ENCODE results near the gene PLBD2. TPM values are rescaled to one million over a fixed set of nuclear protein-coding genes. Genes with fewer than 3 reads are reported as not detected.

Gene PLBD2
- total RNA-seq, 2 donors from 2014 or later, result 14.7 to 14.9 TPM

GRCh38 chr12:113436993-113437728, 78.8 kb downstream of the PLBD2 start:
- DNase-seq (ENCODE audit: low spot score in 2 of 2) (no peak), ATAC-seq (no peak)
- H3K27ac Mint-ChIP-seq, result no peak overlapping the region
- no peaks in the 10 kb centered on the region for H3K9me3 Mint-ChIP-seq
- H3K36me3 Mint-ChIP-seq, result no peaks in the 10 kb centered on the region

GRCh38 chr12:113437729-113438100, 79.3 kb downstream of the PLBD2 start:
- no peaks in the 10 kb centered on the region for H3K36me3 Mint-ChIP-seq
- DNase-seq (ENCODE audit: low spot score in 2 of 2) (no peak), ATAC-seq (no peak)
- H3K27ac Mint-ChIP-seq, result no peak overlapping the region
- H3K9me3 Mint-ChIP-seq, result no peaks in the 10 kb centered on the region

DNA sequence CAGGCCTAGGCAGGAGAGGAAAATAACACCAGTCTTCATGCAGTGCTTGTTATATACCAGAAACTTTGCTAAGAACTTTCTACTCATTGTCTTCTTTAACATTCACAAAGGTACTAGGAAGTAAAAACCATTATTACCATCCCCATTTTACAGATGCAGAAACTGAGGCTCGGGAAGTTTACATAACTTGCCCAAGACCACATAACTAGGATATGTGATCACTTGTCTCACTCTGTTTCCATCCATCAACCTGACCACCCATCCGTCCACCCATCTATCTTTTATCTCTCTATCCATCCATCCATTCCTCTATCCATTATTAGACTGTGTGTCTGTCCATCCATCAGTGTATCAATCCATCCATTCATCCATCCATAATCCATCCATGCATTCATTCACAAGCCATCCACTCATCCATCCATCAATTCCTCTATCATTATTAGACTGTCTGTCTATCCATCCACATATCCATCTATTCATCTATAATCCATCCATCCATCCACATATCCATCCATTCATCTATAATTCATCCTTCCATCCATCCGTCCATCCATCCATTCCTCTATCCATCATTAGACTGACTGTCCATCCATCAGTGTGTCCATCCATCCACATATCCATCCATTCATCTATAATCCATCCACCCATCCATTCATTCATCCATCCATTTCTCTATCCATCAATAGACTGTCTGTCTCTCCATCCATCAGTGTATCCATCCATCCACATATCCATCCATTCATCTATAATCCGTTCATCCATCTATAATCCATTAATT, 80.3 kb downstream of the PLBD2 start:
- ATAC-seq, result no peak
- Mint-ChIP-seq H3K36me3 (no peaks in the 10 kb centered on the region), H3K27ac (no peak overlapping the region), H3K9me3 (no peaks in the 10 kb centered on the region)
- DNase-seq (ENCODE audit: low spot score in 2 of 2), result no peak

- no peaks in the 10 kb centered on the region for H3K9me3 Mint-ChIP-seq
- DNase-seq (ENCODE audit: low spot score in 2 of 2) (no peak), ATAC-seq (no peak)
- H3K27ac Mint-ChIP-seq, result no peak overlapping the region
- no peaks in the 10 kb centered on the region for H3K36me3 Mint-ChIP-seq
Observed at GRCh38 chr12:113439301-113439597, 80.9 kb downstream of the PLBD2 start.

- DNase-seq (ENCODE audit: low spot score in 2 of 2), result no peak
- Mint-ChIP-seq H3K36me3 (peaks cover 0 to under 1% of the 10 kb centered on the region in 2 donors), H3K9me3 (no peaks in the 10 kb centered on the region), H3K27ac (no peak overlapping the region)
- ATAC-seq, result no peak
Observed at GRCh38 chr12:113439606-113440030, 81.2 kb downstream of the PLBD2 start.

- Mint-ChIP-seq H3K27ac (no peak overlapping the region), H3K36me3 (peaks cover 5 to 7% of the 10 kb centered on the region in 2 donors), H3K9me3 (no peaks in the 10 kb centered on the region)
- ATAC-seq, result no peak
- DNase-seq (ENCODE audit: low spot score in 2 of 2), result no peak
Observed at GRCh38 chr12:113440336-113440735, 81.9 kb downstream of the PLBD2 start.

Other genes with a start within 250 kb of the PLBD2 start
- 10 to 100 TPM in 1 of 2 donors, 1 to 10 TPM in 1; 9.8 to 15.1 TPM for gene RASAL1, start 222.8 kb upstream of the PLBD2 start, total RNA-seq
- gene CFAP73, start 208.9 kb upstream of the PLBD2 start, total RNA-seq, result under 1 TPM; 0.45 to 0.98 TPM
- 10 to 100 TPM; 77.3 to 96.2 TPM for gene DDX54, start 173.1 kb upstream of the PLBD2 start, total RNA-seq
- gene RITA1, start 172.9 kb upstream of the PLBD2 start, total RNA-seq, result 10 to 100 TPM; 15.8 to 26.3 TPM
- gene TPCN1, start 137.1 kb upstream of the PLBD2 start, total RNA-seq, result 100 to 1,000 TPM in 1 of 2 donors, 10 to 100 TPM in 1; 54.7 to 111 TPM
- gene SLC8B1, start 23.5 kb upstream of the PLBD2 start, total RNA-seq, result 10 to 100 TPM; 24.2 to 28.5 TPM
- not detected for gene SDS, start 45.3 kb downstream of the PLBD2 start, total RNA-seq
- 1 to 10 TPM in 1 of 2 donors, not detected in 1; 2.9 TPM for gene SDSL, start 63.8 kb downstream of the PLBD2 start, total RNA-seq
- gene LHX5, start 113.3 kb downstream of the PLBD2 start, total RNA-seq, result not detected

All from activated naive CD4-positive, alpha-beta T cell treated with anti-CD3 and anti-CD28 coated beads, Interleukin-2, amount 50 U/mL, for 72 hours (primary cell).